HG03045 (cell line): ENCODE data around the gene BRMS1.
A peak's percentile ranks its signal among the peaks of the same experiment; 100 is the strongest.
"Not testable (repeated sequence)": the region's sequence is repeated elsewhere in the genome, so short reads cannot be mapped to it uniquely, and the experiment has no call there.

Experiments
- ATAC-seq: cut with Tn5 transposase; IDR thresholded peaks from one replicate; pipeline ENCODE4 v1.9.1; 2021; ENCODE audit warnings: mild to moderate bottlenecking, moderate library complexity; ENCODE audit not compliant: unreplicated experiment

The BRMS1 gene

DNA sequence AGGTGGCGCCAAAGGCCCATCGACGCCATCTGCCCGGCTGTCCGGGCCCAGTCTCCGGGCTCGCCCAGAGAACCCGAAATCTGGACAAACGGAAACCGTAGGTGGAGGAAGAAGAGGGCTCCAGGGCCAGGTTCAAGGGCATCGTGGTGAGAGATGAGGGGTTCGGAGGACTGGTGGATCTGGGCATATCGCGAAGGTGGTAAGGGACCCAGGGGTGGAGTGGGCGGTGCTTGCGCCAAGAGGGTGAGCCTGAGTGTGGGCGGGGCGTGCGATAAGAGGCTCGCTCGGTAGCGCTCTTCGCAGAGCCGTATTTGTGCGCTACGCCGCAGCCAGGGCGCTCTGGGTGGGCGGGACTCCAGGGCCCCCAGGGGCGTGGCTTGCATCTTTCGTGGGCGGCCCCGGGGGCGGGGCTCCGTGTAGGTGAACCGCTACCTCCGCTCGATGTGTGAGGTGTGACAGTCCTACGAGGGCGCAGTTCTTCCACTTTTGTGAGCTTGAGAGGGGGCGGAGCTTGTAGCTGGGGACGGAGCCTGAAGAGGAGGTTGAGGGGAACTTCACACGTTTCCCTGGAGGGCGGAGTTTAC lies 32.8 kb downstream of the BRMS1 start:
- peak; percentile 66 for ATAC-seq

DNA sequence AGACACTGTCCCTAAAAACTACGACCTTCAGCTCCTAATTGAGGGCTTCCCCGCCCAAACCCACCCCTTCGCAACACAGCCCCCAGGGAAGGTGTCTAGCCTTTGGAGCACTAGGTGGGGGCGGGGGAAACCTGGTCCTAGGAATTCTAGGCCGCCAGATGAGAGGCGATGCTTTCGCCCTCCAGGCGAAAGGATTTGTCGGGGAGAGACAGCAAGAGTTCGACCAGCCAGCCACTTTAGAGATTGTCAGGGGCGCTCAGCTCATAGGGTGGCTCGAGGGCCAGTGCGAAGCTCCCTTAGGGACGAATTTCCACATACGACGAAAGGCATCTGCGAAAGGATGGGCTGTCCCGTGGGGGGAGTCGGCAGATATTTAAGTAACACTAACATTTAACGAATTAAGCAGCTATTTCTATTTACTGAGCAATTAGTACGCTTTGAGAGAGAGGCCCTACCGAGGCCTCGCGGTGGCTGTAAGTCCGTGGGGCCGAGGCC lies 33.4 kb downstream of the BRMS1 start:
- ATAC-seq, result no peak

DNA sequence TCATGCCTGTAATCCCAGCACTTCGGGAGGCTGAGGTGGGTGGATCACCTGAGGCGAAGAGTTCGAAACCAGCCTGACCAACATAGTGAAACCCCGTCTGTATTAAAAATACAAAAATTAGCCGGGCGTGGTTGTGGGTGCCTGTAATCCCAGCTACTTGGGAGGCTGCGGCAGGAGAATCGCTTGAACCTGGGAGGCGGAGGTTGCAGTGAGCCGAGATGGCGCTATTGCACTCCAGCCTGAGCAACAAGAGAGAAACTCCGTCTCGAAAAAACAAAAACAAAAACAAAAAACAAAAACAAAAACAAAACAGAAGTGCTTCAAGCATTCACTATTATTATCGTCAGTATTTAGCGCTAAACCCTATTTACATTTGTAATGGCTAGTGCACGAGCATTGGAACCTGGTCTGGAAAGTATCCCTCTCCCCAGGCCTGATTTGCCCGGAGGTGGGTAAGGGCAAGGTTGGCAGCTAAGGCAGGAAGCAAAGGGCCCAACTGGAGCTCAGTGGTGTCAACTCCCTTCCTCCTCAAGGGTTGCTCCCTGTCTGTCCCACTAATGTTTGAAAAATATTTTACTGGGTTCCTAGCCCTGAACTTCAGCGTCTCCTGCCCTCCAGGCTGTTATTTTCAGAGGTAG lies 34.0 kb downstream of the BRMS1 start:
- not testable (repeated sequence) for ATAC-seq

DNA sequence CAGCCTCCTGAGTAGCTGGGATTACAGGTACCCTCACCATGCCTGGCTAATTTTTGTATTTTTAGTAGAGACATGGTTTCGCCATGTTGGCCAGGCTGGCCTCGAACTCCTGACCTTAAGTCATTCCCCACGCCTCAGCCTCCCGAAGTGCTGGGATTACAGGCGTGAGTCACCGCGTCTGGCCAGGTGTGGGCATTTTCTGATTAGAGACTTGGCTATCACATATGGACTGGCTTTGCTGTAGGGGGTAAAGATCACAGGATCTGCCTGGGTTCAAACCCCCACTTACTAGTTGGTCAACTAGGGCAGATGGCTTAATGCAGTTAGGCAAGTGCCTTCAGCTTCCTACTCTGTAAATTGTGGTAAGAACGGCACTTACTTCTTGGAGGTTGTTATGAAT lies 34.6 kb downstream of the BRMS1 start:
- ATAC-seq, result no peak

DNA sequence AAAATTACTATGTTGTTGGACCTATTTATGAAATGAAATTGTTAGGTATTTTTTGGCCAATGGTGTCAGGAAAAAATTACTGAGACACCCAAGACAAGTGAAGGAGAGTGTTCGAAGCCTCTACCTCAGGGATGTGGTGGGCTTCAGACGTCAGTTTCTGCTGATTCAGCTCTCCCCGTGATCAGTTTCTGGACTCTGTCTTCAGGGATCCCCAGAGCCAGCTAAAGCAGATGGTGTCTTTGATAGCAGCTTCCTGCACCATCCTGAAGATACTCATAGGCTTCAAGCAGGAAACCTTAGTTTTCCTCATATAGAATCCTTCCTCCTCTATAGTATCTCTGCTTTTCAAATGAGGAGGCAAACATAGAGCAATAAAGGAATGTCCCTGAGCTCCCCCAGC lies 35.4 kb downstream of the BRMS1 start:
- ATAC-seq, result no peak

DNA sequence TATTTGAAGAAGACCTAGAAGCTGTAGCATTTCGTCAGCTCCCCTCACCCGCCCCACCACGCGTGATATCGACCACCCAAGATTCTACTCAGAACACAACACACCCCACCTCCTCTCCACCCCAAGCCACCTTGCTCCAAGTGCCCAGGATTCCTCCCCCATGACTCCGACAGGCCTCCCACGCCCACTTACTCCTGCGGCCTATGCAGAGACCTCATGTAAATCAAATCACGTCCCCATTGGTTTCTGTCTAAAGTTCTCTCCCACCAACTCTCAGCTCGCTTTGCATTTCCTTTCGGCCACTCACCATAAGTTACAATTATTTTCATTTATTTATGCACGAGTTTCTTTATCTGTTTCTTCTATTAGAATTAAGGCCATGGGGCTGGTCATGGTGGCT lies 42.2 kb downstream of the BRMS1 start:
- ATAC-seq, result no peak

DNA sequence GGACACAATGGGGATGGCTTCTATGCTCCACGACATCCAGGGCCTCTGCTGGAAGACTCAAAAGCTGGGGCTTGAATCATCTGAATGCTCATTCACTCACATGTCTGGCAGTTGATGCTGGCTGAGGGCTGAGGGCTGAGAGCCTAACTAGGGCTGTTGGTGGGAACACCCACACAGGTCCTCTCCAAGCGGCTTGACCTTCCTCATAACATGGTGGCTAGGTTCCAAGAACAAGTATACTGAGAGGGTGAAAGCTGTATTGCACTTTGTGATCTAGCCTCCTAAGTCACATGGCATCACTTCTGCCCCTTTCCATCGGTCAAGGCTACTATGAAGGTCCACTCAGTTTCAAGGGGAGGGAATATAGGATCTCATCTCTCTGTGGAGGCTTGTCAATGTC lies 45.7 kb downstream of the BRMS1 start:
- ATAC-seq, result no peak

DNA sequence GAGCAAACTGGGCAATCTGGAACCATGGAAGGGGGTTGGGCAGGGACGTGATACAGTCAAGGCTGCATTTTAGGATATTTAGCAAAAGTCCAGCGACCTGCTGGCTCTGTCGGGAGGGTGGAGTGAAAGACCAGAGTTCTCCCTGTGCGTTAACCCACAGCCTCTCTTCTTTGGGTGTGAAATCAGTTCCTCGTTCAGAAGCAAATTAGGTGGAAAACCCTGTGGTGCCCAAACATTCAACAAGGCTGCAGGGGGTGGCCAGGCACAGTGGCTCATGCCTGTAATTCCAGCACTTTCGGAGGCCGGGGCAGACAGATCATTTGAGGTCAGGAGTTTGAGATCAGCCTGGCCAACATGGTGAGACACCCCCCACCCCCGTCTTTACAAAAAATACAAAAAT lies 47.3 kb downstream of the BRMS1 start:
- ATAC-seq, result no peak

DNA sequence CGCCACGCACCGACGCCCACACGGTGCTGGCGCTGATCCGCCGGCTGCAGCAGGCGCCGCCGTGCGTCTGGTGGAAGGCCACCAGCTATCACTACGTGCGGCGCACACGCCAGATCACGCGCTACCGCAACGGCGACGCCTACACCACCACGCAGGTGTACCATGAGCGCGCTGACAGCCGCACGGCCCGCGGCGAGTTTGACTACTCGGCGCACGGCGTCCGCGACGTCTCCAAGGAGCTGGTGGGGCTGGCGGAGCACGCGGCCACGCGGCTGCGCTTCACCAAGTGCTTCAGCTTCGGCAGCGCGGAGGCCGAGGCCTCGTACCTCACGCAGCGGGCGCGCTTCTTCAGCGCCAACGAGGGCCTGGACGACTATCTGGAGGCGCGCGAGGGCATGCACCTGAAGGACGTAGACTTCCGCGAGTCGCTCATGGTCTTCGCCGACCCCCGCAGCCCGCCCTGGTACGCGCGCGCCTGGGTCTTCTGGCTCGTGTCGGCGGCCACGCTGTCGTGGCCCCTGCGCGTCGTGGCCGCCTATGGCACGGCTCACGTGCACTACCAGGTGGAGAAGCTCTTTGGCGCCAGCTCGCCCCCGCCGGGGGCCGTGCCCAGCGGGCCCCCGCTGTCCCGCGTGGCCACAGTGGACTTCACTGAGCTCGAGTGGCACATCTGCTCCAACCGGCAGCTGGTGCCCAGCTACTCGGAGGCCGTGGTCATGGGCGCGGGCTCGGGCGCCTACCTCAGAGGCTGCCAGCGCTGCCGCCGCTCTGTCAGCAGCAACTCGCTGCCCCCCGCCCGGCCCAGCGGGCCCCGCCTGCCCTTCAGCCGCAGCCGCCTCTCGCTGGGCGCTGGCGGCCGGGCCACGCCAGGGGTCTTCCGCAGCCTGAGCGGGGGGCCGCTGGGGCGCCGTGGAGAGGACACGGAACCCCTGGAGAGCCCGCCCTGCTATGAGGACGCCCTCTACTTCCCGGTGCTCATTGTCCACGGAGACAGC lies 50.0 kb downstream of the BRMS1 start:
- no peak for ATAC-seq

DNA sequence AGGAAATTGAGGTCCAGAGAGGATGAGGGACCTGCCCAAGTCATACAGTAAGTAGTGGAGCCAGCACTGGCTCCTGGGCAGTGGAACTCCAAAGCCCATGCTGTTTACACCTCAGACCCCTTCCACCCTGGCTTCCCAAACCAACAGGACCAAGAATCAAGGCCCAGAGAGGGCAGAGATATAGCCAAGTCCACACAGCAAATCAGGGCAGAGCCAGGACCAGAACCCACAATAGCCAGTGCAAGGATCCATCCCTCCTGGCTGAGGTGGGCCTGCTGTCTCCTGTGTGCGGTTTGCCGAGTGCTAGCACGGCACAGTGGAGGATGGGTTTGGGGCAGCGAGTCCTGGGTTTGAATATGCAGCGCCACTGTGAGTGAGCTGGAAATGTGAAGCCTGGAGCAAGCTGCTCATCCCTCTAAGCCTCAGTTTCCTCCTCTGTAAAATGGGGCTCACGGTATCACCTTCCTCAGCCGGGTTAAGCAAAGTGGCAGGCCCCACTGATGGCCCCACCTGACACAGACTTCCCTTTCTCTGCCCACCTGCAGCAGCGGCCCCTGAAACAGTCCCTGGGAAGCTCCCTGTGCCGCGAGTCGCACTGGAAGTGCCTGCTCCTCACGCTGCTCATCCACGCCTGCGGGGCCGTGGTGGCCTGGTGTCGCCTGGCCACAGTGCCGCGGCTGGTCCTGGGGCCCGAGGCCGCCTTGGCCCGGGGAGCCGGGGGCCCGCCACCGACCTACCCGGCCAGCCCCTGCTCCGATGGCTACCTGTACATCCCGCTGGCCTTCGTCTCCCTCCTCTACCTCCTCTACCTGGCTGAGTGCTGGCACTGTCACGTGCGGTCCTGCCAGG lies 50.9 kb downstream of the BRMS1 start:
- no peak for ATAC-seq

DNA sequence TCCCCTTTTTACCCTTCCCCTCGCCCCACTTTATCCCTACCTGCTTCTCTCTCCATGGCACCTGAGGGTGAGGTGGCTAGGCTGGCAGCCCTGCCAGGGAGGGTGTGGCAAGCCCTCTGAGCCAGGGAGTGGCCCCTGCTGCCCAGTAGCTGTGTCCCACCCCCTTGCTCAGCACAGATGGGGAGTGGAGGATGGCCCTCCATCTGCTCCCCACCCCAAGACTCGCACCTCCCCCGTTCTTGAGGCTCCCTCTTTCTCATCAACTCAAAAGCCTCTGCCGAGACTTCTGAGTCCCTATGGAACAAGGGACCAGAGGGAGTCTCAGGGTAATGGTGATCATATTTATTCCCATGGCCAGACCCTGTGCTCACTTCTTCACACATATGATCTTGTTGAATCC lies 51.6 kb downstream of the BRMS1 start:
- no peak for ATAC-seq

DNA sequence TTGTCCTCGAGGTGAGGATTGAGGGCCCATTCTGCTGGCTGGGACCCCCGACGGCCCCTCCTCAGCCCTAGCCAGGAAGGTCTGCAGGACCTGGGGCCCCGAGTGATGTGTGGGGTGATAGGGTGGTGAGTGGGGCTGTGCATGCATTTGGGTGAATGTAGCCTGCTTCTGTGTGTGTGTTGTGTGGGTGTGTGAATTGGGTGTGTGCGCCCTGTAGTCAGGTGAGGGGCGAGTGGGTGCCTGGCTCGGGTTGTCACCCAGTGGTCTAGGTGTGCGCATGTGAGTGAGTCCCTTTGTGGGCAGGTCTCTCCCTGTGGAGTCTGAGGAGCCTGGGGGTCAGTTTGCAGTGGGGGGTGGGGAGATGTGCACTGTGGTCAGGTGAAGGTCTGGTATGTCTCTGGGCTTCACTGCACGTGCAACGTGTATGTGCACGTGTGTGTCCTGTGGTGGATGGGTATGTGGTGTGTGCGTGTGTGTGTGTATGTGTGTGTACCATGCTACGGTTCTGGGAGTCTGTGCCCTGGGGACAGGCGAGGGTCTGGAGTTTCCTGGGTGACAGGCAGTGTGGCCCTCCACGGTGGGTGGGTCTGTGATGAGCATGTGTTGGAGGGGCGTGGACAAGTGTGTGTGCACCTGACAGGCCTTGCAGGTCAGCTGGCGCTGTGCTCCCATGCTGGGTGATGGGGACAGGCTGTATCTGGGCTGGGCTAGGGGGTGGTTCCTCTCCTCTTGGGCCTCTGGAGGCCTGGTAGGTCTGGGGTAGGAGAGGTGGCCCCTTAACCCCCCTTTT lies 52.2 kb downstream of the BRMS1 start:
- no peak for ATAC-seq

DNA sequence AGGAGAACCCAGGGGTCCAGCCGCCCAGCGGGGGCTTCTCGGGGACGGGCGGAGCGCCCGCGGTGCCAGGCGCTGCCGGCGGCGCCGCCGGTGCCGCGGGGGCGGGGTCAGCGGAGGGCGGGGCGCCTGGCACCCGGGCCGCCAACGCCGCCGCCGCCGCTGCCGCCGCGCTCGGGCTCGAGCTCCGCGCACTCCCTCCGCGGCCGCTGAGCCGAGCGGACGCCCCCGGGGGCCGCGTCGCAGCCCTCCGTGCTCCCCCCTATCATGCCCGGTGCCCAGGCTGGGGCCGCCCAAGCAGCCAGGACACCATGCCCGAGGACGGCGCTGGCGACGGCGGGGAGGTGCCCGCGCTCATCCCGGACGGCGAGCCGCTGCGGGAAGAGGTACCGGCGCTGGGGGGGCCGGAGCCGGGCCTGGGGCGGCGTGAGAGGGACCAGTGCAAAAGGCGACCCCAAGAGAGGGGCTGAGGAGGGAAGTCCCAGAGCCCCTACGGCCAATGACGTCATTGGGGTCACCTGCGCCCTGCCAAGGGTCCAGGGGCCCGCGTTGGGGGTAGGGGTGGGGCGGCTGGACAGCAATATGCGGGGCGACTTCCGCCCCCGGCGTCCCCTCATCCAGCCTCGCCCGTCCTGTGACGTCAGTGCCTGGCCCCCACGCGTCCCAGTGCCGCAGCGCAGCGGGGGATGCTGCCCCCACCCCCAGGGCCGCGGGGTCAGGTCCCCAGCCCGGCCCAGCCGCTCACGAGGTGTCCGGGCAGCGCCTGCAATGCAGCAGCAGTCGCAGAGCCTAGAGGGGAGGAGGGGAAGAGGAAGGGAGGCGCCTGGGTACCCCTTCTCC lies 53.0 kb downstream of the BRMS1 start, which contains the start of gene TMEM151A:
Gene TMEM151A, plus strand, starts transcription at position 189 of the 837 bp plus-strand sequence. Its CDS starts 120 bp downstream, at position 309.
- ATAC-seq, result no peak

DNA sequence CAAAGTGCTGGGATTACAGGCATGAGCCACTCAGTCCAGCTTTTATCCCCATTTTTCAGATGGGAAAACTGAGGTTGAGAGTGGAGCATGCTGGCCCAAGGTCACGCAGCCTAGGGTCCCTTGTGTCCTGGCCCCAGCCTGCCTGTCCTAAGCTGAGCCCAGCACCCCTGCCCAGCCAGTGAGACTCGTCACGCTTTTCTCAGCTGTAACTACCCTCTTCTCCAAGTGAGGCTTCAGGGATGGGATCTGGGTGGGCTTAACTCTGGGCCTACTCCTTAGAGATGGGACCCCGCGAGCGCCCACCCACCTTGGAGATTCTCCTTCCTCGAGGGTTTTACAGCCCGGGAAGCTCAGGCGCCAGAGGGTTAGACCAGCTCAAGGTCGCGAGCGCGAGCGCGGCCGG lies 53.6 kb downstream of the BRMS1 start:
- ATAC-seq, result no peak

DNA sequence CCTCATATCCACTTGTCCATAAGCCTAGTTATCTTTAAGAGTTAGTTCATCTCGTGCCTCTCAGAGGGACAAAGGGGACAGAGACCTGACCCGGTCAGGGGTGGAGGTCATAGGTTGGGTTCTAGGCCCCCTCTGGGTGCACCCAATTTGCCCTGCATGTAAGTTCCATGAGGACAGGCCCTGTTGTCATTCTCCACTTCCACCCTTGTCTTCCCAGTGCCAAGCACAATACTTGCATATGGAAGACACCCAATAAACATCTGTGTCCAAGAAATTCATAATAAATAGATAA lies 54.6 kb downstream of the BRMS1 start:
- ATAC-seq, result no peak

DNA sequence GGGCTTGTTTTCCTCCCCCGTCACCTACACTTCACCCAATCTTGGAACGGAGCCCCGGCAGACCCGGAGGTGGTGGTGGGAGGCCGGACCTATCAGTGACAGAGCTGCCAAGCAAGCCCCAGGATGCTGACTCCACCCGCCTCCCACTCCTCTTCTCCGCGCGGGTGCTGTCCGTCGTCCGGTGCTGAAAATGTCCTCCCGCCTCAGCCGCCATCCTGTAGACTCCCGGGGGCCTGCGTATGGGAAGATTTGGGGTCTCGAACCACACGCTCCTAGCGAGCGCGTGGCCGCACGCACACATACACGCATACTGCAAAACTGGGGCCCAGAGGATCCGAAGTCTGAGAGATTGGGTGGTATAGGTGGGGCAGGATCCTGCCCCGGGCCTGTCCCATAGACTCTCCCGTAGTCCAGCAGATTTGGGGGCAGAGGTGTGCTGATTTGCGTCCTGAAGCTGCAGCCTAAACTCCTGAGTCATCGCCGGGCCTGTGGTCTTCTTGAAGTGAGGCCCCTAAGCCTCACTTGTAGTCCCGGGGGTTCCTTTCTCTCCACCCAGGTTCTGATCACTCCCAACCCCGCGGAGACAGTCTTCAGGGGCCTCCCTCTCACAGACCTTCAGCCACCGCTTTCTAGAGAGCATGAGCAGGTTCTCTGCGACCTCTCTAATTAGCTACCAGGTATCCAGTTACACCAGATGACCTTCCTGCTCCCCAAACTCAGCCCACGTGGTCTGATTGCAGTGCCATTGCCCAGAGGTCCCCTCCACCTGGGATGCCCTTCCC lies 55.2 kb downstream of the BRMS1 start:
- peak; percentile 26 for ATAC-seq

DNA sequence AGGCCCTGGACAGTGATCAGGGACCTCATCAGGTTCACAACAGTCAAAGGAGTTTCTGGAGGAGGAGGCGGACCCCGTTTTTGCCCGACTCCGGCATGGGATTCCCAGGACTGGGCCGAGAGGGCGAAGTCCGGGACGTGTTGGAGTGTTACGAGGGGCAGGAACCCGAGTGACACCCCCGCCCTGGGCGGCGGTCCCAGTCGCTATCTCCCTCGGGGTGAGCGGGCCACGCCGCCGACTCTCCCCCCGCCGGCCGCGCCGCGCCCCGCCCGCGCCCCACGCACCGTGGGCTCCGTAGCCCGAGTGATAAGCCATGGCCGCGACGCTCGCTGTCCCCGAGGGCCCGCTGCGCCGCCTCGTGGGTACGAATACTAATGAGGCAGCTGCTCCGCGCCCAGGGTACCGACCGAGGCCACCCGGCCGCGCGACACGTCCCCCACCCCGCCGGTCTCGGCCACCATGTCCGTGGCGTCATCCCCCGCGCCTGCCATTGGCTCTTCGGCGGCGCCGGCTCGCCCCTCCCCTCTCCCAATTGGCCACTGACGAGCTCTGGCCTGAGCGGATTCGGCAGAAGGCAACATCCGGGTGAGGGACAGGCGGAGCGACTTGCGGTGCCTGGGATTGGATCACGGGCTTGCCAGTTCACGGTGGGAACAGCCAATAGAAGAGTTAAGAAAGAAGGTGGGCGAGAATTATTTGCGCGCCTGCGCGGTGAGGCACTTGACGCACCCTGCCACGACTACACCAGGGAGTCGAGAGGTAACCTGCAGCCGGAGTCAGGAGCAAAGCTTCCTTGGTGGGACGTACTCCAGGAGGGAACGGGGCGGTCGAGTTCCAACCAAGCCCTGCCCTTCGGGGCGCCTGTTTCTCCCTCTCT lies 56.0 kb downstream of the BRMS1 start, which contains the start of gene YIF1A:
Gene YIF1A, minus strand, starts transcription at position 473 of the 877 bp plus-strand sequence. Its CDS starts 158 bp downstream, at position 315.
- ATAC-seq, result peak; percentile 91
